ENCODE measurements around the gene MRPL28. TPM values are rescaled to one million over a fixed set of nuclear protein-coding genes. Genes with fewer than 3 reads are reported as not detected.
"Not testable (repeated sequence)": the region's sequence is repeated elsewhere in the genome, so short reads cannot be mapped to it uniquely, and the experiment has no call there.

MRPL28 gene
- total and polyA plus RNA-seq, 5 experiments from 2014 or later = 32.4 to 66.6 (median 57.4) TPM

DNA sequence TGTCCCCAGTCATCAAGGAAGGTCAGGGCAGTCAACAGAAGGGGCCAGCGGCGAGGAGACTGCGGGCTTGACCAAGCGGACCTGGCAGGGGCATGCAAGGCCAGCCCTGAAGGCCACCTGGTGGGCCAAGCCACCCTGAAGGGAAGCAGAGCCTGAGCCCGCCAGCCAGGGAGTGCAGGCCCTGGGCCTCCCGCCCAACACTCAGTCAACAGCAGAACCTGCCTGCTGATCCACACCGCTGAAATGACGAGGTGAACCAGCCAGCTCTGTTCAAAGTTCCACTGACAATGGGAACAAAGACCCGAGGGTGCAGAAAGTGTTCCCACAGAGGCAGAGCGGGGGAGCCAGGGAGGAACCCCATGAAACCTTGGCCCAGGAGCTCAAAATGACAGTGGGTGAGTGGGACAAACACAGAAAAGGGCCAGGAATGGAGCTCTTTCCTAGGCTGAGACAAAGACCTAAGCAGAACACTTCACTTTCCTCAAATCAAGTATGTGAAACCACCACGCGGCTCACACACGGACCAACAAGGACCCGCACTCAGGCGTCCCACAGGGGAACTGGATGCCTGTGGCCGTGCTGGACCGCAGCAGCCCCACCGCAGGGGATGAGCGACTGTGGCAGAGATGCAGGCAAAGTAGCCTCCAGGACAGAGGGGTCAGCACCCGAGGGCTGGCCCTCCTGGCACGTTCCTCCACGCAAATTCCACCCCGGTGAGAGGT is 29.8 kb downstream of the MRPL28 start:
- Mint-ChIP-seq H3K4me1 (peaks cover 37 to 85% (median 80%) of the 10 kb centered on the region in 4 donors), H3K27me3 (no peaks in the 10 kb centered on the region), H3K9me3 (no peaks in the 10 kb centered on the region), H3K27ac (peak overlapping the region in 8 of 10 donors; percentile 48 to 90 (median 79)), H3K4me3 (peak overlapping the region; percentile 44 to 88 (median 72)), H3K36me3 (peaks cover 0 to 41% (median 4%) of the 10 kb centered on the region in 3 donors)
- no peak for ATAC-seq
- POLR2A ChIA-PET = interaction anchor here (0.7 to 1.2 kb wide), 3 partner anchors 10 to 87 kb away, joined by 3 read pairs; no protein-coding TSS in a partner anchor
- peak in 1 of 10 donors; percentile 58 for DNase-seq

DNA sequence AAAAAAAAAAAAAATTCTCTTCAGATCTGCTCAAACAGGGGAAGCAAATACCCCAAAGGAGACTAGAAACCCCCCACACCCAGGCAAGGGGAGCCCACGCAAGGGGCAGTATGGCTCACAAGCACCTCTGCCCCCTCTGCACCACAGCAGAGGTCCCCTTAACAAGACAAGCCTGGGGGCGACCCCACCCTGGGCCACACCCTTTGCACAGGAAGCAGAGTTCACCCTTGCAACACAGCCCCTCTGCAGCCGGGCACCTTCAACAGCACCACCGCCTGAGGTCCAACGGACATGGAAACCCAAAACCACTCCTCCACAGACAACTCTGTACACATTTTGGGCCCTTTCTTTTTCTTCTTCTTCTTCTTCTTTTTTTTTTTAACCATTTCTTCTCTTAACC is 30.7 kb downstream of the MRPL28 start:
- DNase-seq (peak in 4 of 10 donors; percentile 41 to 62 (median 44)), ATAC-seq (peak; percentile 68 to 78)
- Mint-ChIP-seq H3K27me3 (no peaks in the 10 kb centered on the region), H3K27ac (peak overlapping the region; percentile 37 to 90 (median 75)), H3K4me3 (peak overlapping the region; percentile 44 to 88 (median 77)), H3K36me3 (peaks cover 0 to 33% (median 0%) of the 10 kb centered on the region in 3 donors), H3K4me1 (peaks cover 37 to 85% (median 80%) of the 10 kb centered on the region in 4 donors), H3K9me3 (no peaks in the 10 kb centered on the region)
- POLR2A ChIA-PET = interaction anchor here (0.7 to 1.2 kb wide), 3 partner anchors 15 to 261 kb away, joined by 3 to 5 read pairs (median 3); no protein-coding TSS in a partner anchor

DNA sequence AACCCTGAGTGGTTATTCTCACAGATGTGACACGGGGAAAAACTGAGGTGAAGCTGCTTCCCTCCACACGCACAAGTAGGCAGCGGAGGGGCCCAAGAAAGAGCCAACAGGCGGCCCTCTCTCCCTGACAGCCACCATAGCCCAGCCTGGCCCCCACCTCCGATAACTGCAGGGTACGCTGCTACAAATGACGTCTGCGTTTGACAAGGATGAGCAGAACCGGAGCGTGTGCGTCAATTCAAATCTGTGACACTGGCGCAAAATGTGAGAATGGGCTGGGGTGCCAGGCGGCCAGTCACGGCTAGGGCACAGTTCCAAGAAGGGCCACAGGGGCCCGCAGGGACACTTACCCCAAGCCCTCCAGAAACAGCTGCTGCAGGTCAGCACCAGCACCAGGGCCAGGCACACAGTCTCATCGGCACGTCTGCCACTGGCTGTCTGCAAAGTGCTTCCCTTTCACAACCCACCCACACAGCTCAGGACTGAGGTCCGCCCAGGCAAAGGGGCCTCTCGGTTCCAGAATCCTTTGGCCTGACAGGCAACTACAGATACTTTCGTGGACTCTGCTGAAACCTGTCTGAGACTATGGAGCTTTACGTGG is 32.3 kb downstream of the MRPL28 start:
- no peak for ATAC-seq
- H3K4me3 Mint-ChIP-seq = peak overlapping the region in 4 of 10 donors; percentile 9 to 72 (median 57)
- POLR2A ChIA-PET = no interaction called here
- peaks cover 44 to 87% (median 82%) of the 10 kb centered on the region in 4 donors for H3K4me1 Mint-ChIP-seq
- H3K27ac Mint-ChIP-seq = peak overlapping the region in 6 of 10 donors; percentile 10 to 72 (median 58)
- no peaks in the 10 kb centered on the region for H3K9me3 Mint-ChIP-seq
- peaks cover 0 to 17% (median 0%) of the 10 kb centered on the region in 3 donors for H3K36me3 Mint-ChIP-seq
- DNase-seq = peak in 1 of 10 donors; percentile 46
- no peaks in the 10 kb centered on the region for H3K27me3 Mint-ChIP-seq

DNA sequence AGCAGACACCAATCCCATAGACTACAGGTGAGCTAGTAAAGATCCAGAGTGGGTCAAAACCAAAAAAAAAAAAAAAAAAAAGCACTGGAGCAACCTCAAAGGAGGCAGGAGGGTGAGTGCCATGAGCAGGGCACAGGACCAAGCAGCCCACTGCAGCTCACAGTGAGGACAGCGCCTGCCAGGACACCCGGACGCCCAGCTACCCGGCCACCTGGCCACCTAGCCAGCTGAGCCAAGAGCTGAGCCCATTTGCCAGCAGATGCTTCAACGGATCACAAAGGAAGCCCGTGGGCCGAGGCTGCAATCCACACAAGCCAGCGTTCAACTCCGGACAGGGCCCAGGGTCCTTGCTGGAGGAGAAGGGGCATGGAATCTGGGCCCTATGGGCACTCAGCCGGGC is 32.9 kb downstream of the MRPL28 start:
- no peak for DNase-seq
- Mint-ChIP-seq H3K4me1 (peaks cover 38 to 85% (median 79%) of the 10 kb centered on the region in 4 donors), H3K36me3 (peaks cover 0 to 11% (median 0%) of the 10 kb centered on the region in 3 donors), H3K27ac (no peak overlapping the region), H3K9me3 (no peaks in the 10 kb centered on the region), H3K27me3 (no peaks in the 10 kb centered on the region), H3K4me3 (peak overlapping the region in 1 of 10 donors; percentile 15)
- POLR2A ChIA-PET = interaction anchor here (0.7 to 1.0 kb wide), 4 partner anchors 12 to 298 kb away, joined by 3 to 6 read pairs (median 4); no protein-coding TSS in a partner anchor
- ATAC-seq = no peak

DNA sequence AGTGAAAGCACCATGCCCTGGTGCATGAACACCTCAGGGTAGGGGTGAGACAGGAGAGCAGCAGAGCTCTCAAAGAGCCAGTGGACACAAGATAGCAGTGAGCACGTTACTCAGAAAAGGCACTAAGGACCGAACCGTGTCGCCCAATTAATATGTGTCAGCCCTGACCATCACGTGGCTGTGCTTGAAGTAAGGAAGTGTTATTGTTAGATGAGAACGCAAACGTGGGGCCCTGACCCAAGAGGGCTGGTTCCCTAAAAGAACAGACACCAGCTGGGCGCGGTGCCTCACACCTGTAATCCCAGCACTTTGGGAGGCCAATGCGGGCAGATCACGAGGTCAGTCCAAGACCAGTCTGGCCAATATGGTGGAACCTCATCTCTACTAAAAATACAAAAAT is 34.1 kb downstream of the MRPL28 start:
- no peak for DNase-seq
- H3K36me3 Mint-ChIP-seq = peaks cover 0 to 7% (median 0%) of the 10 kb centered on the region in 3 donors
- H3K27me3 Mint-ChIP-seq = no peaks in the 10 kb centered on the region
- H3K4me1 Mint-ChIP-seq = peaks cover 33 to 85% (median 78%) of the 10 kb centered on the region in 4 donors
- no peaks in the 10 kb centered on the region for H3K9me3 Mint-ChIP-seq
- POLR2A ChIA-PET = interaction anchor here (1.1 kb wide), 1 partner anchor 11 kb away, joined by 3 read pairs; no protein-coding TSS in a partner anchor
- ATAC-seq = no peak
- peak overlapping the region in 3 of 10 donors; percentile 19 to 56 (median 42) for H3K27ac Mint-ChIP-seq
- H3K4me3 Mint-ChIP-seq = peak overlapping the region in 4 of 10 donors; percentile 3 to 67 (median 28)

DNA sequence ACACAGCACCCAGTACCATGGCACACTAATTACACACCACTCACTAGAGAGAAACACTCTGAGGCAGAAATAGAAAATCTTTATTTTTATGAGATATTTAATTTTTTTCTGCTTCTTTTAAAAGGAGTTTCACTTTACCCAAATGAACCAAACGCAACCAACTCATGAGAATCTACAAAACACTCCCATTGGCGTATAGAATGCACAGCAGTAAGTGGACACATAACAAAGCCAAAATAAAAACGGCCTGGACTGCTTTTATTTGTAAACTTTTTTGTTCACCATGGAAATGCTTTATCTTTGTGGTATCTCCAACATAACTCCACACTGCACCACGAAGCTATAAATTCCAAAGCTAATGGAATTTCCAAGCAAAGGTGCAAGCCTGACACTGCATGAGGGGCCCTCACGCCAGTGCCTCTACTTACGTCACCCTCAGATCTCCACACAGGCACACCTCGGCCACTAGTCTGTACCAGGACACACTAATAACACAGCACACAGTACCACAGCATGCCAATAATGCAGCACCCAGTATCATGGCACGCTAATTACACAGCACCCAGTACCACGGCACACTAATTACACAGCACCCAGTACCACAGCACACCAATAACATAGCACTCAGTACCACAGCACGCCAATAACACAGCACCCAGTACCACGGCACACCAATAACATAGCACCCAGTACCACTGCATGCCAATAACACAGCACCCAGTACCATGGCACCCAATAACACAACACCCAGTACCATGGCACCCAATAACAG is 35.3 kb downstream of the MRPL28 start:
- DNase-seq, H3K27me3 Mint-ChIP-seq, POLR2A ChIA-PET, H3K9me3 Mint-ChIP-seq, ATAC-seq: not testable (repeated sequence)
- Mint-ChIP-seq H3K36me3 (peaks cover 0 to 12% (median 0%) of the 10 kb centered on the region in 3 donors), H3K4me1 (peaks cover 37 to 89% (median 81%) of the 10 kb centered on the region in 4 donors), H3K27ac (peak overlapping the region in 5 of 10 donors; percentile 3 to 85 (median 57)), H3K4me3 (peak overlapping the region in 5 of 10 donors; percentile 14 to 45 (median 33))

DNA sequence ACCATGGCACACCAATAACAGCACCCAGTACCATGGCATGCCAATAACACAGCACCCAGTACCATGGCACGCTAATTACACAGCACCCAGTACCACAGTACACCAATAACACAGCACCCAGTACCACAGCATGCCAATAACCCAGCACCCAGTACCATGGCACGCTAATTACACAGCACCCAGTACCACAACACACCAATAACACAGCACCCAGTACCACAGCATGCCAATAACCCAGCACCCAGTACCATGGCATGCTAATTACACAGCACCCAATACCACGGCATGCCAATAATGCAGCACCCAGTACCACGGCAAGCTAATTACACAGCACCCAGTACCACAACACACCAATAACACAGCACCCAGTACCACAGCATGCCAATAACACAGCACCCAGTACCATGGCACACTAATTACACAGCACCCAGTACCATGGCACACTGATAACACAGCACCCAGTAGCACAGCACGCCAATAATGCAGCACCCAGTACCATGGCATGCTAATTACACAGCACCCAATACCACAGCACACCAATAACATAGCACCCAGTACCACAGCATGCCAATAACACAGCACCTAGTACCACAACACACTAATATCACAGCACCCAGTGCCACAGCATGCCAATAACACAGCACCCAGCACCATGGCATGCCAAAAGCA is 36.0 kb downstream of the MRPL28 start:
- Mint-ChIP-seq H3K4me1 (peaks cover 32 to 86% (median 77%) of the 10 kb centered on the region in 4 donors), H3K27ac (peak overlapping the region in 3 of 10 donors; percentile 11 to 85 (median 66)), H3K36me3 (peaks cover 0 to 14% (median 0%) of the 10 kb centered on the region in 3 donors), H3K4me3 (peak overlapping the region in 3 of 10 donors; percentile 23 to 47 (median 39))
- H3K27me3 Mint-ChIP-seq, H3K9me3 Mint-ChIP-seq, POLR2A ChIA-PET, DNase-seq, ATAC-seq: not testable (repeated sequence)

DNA sequence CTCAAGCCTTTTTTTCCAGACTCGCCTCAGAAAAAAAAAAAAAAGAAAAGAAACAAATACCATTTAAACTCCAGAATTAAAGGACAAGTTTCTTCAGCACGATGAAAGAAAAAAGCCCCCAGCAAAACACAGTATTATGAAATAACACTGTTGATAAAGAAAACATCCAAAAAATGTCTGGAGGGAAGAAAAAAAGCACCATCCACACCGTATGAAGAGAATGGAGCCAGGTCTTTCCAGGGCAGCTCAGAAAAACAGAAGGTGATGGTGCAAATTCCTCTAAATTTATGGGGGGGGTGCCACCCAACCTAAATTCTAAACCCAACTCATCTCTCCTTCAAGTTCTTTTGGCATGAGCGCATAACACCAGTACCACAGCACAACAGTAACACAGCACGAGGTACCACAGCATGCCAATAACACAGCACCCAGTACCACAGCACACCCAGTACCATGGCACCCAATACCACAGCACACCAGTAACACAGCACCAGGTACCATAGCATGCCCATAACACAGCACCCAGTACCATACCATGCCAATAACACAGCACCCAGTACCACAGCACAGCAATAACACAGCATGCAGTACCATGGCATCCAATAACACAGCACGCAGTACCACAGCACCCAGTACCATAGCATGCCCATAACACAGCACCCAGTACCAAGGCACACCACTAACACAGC is 36.8 kb downstream of the MRPL28 start:
- peak in 1 of 10 donors; percentile 3 for DNase-seq
- Mint-ChIP-seq H3K27me3 (no peaks in the 10 kb centered on the region), H3K4me3 (peak overlapping the region in 2 of 10 donors; percentile 7 to 33), H3K36me3 (peaks cover 0 to 14% (median 0%) of the 10 kb centered on the region in 3 donors), H3K9me3 (no peaks in the 10 kb centered on the region), H3K27ac (no peak overlapping the region), H3K4me1 (peaks cover 32 to 86% (median 76%) of the 10 kb centered on the region in 4 donors)
- ATAC-seq = no peak
- POLR2A ChIA-PET = interaction anchor here (0.7 kb wide), 1 partner anchor 99 kb away, joined by 3 read pairs; the partner anchor contains the start of gene FAM234A

DNA sequence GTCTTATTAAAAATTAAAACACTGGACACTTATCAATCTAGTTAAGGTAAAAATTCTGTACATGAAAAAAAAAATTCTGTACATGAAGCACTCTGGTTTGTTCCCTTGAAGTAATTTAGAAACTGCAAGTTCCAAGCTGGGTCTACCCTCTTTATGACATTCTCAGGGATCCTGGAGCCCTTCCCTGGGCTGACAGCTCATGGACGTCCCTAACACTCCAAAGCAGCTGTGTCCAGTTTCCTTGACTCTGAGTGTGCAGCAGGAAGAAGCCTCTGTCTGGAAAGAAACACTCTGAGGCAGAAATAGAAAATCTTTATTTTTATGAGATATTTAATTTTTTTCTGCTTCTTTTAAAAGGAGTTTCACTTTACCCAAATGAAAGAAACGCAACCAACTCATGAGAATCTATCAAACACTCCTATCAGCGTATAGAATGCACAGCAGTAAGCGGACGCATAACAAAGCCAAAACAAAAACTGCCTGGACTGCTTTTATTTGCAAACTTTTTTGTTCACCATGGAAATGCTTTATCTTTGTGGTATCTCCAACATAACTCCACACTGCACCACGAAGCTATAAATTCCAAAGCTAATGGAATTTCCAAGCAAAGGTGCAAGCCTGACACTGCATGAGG is 39.0 kb downstream of the MRPL28 start:
- H3K27me3 Mint-ChIP-seq, ATAC-seq, POLR2A ChIA-PET, DNase-seq, H3K4me3 Mint-ChIP-seq, H3K9me3 Mint-ChIP-seq: not testable (repeated sequence)
- Mint-ChIP-seq H3K4me1 (peaks cover 27 to 82% (median 67%) of the 10 kb centered on the region in 4 donors), H3K36me3 (peaks cover 0 to 14% (median 0%) of the 10 kb centered on the region in 3 donors), H3K27ac (peak overlapping the region in 2 of 10 donors; percentile 14 to 24)

DNA sequence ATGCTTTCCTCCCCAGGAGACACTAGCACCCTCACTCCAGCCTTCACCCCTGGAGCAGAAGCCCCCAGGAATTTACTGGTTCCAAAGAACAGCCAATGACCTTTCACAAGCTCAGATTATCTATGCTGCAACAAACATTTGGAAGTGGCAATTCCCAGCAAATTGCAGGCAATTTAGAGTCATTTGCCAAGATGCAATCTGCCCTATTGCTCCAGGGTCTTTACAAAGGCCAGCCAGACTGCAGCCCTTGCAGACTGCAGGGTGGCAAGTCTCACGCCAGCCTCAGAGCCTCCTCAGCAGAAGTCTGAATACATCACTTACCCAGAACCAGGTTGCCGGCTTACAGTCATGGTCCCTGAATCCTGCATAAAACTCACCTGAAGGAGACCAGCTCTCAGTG is 39.6 kb downstream of the MRPL28 start:
- POLR2A ChIA-PET = no interaction called here
- H3K4me1 Mint-ChIP-seq = peaks cover 25 to 81% (median 64%) of the 10 kb centered on the region in 4 donors
- H3K27me3 Mint-ChIP-seq = no peaks in the 10 kb centered on the region
- no peak overlapping the region for H3K4me3 Mint-ChIP-seq
- ATAC-seq (no peak), DNase-seq (peak in 1 of 10 donors; percentile 3)
- peak overlapping the region in 5 of 10 donors; percentile 16 to 41 (median 32) for H3K27ac Mint-ChIP-seq
- peaks cover 0 to 13% (median 0%) of the 10 kb centered on the region in 3 donors for H3K36me3 Mint-ChIP-seq
- H3K9me3 Mint-ChIP-seq = no peaks in the 10 kb centered on the region
